CD4-positive, alpha-beta T cell treated with Interleukin-17A for 1 hour (primary cell): ENCODE results near the gene MPP3.
A peak's percentile ranks its signal among the peaks of the same experiment; 100 is the strongest.
"Not testable (repeated sequence)": the region's sequence is repeated elsewhere in the genome, so short reads cannot be mapped to it uniquely, and the experiment has no call there.

Experiments
- DNase-seq: peaks from one replicate; pipeline ENCODE4 v3.0.0-alpha.2; 2020

The MPP3 gene

DNA sequence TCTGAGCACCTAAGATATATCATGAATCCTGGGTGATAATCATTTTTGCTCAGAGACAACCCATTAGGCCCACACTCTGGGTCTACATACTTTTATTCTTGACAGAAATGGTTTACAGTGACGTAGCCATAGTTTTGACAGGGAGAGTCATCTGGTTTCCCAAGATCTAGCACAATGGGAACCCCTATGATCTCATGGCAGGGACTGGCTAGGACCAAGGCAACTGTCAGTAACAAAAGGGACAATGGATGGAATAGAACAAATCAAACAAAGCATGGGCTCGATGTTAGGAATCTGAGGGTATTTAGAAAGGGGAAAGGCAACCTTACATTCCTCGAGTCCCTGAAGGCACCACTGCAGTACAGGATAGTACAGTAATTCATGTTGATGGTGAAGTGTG lies 32.2 kb downstream of the MPP3 start:
- DNase-seq: no peak

DNA sequence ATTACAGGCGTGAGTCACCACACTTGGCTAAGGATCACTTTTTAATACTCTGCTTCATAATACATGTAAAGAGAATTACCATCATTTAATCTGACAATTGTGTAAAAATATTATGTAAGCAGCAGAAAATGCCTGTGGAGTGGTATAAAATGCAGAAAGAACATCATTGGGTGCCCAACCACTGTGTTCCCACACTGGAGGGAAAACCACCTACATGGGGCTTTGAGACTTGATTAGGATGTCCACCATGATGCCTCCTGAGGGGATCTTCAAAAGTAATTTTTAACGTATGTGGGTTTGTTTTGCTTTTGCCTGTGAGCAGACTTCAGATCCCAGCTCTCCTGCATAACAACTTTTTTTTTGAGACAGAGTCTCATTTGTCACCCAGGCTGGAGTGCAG lies 33.9 kb downstream of the MPP3 start:
- DNase-seq: no peak

DNA sequence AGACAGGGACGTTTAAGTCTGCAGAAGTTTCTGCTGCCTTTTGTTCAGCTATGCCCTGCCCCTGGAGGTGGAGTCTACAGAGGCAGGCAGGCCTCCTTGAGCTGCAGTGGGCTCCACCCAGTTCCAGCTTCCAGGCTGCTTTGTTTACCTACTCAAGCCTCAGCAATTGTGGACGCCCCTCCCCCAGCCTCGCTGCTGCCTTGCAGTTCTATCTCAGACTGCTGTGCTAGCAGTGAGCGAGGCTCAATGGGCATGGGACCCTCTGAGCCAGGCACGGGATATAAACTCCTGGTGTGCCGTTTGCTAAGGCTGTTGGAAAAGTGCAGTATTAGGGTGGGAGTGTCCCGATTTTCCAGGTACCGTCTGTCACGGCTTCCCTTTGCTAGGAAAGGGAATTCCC lies 34.9 kb downstream of the MPP3 start:
- DNase-seq: not testable (repeated sequence)

DNA sequence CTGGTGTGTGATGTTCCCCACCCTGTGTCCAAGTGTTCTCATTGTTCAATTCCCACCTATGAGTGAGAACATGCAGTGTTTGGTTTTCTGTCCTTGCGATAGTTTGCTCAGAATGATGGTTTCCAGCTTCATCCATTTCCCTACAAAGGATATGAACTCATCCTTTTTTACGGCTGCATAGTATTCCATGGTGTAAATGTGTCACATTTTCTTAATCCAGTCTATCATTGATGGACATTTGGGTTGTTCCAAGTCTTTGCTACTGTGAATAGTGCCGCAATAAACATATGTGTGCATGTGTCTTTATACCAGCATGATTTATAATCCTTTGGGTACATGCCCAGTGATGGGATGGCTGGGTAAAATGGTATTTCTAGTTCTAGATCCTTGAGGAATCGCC lies 40.3 kb downstream of the MPP3 start:
- not testable (repeated sequence) for DNase-seq

DNA sequence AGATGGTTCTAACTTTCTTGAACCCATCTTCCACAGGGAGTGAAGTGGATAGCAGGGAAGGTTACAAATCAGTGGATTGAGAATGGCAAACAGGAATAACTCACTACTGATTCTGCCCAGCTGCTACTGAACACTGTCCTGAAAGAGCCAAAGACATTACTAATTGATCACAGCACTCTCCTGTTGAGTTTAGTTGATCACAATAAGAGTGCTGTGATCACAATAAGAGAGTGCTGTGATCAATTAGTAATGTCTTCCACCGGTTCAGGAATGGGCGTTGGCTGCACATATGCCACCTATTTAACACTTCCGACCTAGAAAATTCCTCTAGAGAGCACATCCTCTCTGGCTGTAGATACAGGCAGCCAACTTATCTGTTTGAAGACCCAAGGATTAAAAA lies 41.4 kb downstream of the MPP3 start:
- DNase-seq: peak; percentile 36

DNA sequence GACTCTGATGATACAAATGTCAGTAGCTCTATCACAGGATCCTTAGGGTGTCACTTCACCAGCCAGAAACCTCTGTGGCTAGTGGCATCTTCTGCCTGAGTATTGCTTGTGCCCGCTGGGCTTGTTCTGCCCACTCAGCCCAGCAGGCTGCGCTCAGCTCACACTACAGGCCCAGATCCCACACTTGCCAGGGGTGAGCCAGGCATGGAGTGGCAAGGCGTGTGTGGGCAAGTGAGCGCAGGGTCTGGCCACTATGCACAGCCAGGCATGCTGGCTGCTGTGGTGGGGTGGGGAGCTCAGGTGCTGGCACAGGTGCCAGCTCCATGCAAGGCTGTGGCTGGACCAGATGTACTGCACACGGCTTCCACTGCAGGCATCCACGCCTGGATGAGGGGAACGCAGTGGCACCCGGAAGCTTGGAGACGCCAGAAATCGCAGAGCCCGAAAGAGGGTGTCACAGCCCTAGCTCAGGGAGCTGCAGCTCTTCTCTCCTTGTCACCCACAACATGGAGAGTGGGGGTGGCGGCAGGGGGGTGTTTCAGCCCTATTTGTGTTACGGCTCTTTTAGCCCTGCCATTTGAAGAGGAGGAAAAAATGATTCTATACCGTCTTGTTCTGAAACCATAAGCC lies 42.5 kb downstream of the MPP3 start:
- DNase-seq: no peak

DNA sequence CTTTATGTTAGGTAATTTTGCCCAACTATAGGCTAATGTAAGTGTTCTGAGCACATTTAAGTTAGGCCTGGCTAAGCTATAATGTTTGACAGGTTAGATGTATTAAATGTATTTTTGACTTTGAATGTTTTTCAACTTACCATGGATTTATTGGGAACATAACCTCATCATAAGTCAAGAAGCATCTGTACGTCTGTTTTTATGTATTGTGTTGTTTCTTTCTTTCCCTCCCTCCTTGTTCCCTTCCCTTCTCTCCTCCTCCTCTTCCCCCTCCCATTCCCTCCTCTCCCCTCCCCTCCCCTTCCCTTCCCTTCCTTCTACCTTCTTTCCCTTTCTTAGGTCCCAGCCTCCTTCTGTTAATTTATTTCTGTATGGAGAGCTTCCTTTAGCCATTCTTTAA lies 43.5 kb downstream of the MPP3 start:
- DNase-seq: no peak

DNA sequence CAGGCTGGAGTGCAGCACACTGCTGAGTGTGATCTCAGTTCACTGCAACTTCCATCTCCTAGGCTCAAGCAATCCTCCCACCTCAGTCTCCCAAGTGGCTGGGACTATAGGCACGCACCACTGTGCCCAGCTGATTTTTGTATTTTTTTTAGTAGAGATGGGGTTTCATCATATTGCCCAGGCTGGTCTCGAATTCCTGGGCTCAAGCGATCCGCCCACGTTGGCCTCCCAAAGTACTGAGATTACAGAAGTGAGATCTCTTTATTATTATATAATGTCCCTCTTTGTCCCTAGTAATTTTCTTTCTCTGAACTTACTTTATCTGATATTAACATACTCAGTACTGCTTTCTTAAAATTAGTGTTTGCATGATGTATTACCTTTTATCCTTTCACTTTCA lies 44.4 kb downstream of the MPP3 start:
- no peak for DNase-seq

DNA sequence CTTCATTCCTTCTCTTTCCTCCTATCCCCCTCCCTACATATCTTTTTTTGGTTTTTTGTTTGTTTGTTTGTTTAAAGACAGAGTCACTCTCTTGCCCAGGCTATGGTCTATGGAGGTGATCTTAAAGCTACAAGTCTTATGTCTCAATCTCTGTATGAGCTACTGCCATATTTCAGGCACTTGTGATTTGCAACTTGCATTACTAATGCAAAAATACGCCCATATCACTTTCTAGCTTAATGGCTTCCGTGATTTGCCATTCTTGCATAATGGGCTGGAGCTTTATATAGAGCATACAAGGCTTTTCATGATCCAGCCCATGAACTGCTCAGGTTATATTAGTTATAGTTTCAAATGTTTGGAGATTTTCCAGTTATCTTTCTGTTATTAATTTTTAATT lies 45.2 kb downstream of the MPP3 start:
- no peak for DNase-seq

DNA sequence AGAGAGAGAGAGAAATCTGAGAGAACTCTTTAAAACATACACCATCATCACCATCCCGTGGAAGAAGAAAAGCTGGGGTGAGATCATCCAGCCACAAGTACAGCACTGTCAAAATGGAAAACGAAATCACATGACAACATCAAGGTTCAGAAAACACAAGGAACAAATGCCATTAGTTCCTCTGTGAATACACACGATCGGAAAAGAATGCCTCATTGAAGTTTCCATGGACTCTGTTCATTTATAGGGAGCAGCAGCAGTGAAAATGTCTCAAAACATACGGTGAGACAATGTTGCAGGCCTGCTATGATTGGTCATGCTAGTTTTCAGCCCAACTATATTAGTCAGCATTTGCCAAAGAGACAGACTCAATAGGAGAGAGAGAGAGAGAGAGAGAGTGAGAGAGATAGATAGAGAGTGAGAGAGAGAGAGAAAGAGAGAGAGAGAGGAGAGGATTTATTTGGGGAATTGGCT lies 48.3 kb downstream of the MPP3 start:
- DNase-seq: no peak

DNA sequence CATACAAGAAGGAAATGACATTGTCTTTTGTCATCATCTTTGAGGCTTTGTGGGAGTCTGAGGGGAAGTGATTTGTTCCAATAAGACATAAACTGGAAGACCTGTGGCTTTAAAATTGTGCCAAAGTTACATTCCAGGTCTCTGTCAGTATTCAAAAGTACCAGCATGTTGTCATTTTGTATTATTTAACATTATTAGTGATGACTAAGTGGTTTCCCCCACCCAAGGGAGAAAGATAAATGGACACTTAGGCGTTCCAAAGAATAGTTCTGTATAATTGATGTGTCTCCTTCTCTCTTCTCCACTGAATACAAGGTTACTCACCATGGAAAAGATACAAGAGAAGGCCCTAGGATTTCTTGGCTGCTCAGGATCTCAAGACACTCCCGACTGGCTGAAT lies 48.9 kb downstream of the MPP3 start:
- no peak for DNase-seq

DNA sequence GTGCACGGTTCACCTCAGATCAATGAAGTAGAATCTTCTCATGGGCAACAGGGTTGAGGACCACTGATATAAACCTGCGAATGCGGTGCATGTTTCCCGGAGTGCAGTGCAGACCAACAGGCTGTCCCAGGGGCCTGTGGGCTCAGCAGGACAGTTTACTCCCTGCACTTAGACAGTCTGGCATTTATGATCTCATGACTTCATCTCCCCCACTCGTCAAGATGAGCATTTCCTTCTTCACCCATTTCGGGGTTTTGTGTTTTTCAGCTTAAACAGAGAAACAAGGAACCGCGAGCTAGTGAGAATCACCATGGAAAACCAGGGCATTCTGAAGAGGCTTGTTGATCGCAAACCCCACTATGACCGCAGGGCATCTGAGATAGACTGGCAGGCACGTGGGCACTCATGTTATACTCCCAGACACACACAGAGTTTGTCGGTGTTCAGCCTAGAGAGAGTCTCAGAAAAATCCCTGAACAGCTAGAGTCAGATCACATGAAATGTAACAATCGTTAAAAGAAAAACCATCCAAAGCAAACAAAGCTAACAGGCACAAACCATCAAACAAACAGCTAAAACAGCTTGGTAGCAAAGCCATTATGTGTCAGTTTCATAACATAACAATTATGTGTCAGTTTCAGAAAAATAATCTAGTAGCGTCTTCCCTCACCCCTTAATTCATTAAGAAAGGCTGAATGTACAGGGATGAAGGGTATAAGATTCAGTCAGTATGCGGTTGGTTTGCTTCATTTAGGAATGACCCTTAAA lies 49.8 kb downstream of the MPP3 start:
- DNase-seq: no peak

DNA sequence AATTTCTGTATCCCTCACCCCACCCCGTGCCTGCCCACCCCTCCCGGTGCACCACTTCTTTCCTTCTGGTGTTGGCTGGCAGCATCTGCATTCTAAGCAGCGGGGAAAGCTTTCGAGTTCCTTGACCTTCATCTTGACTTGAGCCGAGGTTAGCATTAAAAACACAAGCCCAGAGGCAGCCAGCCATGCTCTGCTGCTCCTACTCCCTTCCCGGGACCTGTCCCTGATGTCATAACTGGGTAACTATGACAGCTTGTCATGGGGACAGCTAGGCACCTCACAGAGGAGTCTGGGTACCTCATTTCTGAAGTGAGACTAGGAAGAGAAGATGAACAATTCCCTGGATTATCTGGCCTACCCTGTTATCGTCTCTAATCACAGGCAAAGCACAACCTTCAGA lies 52.8 kb downstream of the MPP3 start, which contains the start of gene CFAP97D1:
Gene CFAP97D1 (plus strand): TSS at position 301 of the 400 bp plus-strand sequence. CDS start 28 bp downstream, at position 329.
- no peak for DNase-seq

DNA sequence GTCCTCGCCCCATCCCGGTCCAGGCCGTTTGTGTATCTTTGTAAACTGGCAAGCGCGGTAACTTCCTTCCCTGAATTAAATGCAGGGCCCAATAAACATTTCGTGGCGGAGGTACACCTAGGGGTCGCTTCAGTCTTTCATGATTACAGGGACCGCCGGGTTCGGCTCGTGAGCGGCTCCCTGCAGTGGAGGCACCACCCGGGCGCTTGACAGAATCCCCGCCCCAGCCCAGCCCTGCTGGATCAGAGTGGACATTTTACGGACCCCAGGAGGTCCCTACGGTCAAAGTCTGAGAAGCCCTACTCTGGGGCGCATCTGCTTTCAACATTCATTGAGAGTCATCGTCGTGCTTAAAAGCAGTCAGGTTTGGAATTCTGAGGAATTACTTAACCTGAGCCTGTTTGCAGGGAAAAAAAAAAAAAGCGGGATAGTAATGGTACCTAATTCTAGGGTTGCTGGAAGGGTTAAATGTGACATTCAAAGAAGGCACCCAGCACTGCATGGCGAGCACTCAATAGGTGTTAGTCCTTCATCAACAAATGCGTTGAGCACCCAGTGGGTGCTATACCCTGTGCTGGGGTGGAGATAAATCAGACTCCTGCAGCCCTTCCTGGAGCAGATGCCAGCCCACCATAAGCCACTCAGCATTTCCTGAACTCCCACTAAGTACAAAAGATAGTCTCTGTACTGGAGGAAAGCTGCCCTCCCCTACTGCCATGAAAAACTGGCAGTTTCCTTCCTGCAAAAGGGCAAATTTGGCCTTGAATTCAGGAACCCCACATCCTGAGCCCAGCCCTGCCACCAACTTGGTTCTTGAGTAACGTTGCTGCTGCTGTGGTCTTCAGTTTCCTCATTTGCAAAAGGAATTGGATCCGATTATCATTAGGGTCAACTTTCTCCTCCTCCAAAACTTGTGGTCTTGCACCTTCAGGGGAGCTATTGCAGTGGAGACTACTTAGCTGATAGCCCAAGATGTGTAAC lies 53.5 kb downstream of the MPP3 start:
- DNase-seq: no peak

DNA sequence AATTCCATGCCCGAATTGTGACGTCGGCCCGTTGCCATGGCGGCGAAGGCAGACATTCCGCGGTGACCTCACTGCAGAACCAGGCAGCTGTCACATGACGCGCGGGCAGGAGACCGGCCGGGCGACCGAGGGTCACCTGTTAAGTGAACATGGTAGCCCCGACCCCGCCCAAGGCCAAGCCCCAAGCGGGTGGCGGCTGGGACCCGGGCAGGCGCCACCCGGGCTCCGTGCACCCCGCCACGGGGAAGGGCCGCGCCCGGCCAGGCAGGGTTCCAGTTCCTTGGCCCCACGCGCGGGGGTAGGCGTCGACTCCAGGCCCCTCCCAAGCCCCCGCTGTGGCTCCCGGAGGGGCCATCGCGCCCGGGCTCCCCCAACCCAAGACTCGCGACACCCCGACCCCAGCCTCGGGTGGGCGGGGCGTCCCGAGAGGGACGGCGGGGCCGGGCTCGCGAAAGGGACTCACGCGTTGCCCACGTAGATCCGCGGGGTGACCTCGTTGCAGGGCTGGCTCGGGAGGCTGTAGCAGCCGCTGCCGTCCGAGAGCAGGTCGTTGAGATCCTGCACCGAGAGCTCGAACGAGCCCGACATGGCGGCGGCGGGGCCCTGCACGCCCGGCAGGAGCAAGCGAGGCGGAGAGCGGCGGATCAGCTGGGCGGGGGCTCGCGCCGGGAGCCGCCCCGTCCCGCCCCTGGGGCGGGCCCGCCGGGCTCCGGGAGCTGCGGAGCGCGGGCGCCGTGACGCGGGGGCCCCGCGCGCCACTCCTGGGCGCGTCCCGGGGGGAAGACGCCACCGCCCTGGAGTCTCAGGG lies 54.4 kb downstream of the MPP3 start, which contains the start of gene DUSP3:
Gene DUSP3 (minus strand): TSS at position 641 of the 808 bp plus-strand sequence. CDS start 53 bp downstream, at position 588.
- peak; percentile 71 for DNase-seq

DNA sequence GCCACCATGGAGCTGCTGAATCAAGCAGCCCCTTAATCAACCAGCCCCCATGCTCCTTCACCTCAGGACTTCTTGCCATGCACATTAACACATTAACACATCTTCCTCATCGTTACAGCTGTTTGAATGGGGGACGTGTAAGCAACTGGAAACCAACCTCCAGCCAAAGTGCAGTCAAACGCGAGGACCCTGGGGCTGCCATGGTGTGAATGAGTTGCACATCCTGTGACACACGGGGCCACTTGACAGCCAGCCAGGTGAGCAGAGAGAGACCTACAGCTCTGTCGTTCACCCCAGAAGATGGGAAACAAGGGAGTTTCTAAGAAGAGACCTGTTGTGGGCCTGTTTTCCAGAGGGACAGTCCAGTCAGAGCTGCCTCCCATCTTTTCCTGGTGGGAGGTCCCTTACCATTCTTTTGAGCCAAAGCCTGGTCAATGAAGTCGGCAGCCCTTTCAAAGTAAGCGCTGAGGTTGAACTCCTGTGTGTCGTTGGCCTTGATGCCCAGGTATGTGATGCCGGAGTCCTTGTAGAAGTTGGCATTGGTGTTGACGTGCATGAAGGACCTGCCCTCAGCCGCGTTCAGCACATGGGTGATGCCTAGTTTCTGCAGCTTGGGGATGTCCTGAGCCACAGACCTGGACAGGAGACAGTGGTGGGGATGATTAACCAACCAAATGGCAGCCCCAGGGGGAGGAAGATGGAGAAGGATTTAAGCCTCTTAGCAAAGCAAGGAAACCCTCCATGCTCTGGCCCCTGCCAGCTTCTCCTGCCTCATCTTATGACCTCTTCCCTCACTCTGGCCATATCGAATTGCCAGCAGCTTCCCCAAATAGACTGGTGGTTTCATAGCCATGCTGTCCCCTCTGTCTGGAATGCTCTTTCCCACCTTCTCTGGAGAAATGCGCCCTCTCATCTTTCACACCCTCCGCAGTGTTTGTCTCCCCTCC lies 58.4 kb downstream of the MPP3 start:
- no peak for DNase-seq

DNA sequence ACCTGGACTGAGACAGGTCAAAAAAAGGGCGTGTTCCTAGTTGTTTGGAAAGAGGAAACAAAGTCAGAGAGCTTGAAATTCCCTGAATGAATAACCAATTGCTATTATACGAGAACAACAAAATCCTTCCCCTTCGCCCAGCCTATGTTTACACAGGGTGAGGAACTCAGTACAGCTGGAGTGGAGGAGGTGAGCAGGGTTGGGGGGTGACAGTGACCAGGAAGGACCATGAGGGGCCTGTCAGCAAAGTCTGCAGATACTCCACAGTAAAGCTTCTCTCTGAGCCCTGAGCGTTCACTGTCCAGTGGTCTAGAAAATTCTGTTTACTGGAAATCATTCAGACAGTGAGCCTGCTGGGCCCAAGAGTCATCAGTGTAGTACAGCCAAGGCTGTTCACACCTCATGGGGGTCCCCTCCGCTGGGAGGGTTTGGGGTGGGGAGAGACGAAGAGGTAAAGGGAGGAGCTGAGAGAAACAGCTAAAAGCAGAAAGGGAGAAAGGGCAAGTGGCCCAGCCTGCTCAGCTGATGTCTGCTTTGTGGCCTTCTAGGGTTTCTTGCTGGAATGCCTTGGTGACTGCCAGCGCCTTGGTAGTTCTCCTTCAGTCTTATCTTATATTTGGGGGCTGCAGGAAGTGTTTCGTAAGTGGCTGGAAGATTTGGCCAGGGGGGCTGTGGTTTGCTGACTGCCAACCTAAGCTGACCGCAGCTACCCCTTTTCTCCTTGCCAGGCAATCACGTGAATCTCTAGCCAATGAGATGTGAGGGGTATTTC lies 59.9 kb downstream of the MPP3 start:
- peak; percentile 32 for DNase-seq

DNA sequence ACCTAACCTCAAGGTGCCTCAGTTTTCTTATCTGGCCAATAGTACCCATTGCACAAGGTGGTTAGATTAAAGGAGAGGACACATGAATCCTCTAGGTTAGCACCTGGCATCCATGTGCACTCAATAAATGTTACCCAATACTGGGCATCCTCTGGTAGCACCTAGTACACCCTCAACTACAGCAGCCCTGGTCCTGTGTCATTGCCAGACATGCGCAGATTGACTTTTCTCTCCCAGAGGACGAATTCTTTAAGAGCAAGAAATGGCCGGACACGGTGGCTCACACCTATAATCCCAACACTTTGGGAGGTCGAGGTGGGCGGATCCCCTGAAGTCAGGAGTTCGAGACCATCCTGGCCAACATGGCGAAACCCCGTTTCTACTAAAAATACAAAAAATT lies 61.5 kb downstream of the MPP3 start:
- DNase-seq: no peak

DNA sequence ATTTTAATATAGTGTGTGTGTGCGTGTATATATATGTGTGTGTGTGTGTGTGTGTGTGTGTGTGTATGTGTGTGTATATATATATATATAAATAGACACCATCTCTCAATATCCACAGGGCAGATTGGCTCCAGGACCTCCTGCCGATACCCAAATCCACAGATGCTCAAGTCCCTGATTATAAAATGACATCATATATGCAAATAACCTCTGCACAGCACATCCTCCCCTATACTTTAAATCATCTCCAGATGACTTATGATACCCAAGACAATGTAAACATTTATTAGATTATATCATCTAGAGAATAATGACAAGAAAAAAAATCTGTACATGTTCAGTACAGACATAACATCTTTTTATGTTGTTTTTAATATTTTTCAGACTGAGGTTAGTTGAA lies 62.0 kb downstream of the MPP3 start:
- DNase-seq: no peak

DNA sequence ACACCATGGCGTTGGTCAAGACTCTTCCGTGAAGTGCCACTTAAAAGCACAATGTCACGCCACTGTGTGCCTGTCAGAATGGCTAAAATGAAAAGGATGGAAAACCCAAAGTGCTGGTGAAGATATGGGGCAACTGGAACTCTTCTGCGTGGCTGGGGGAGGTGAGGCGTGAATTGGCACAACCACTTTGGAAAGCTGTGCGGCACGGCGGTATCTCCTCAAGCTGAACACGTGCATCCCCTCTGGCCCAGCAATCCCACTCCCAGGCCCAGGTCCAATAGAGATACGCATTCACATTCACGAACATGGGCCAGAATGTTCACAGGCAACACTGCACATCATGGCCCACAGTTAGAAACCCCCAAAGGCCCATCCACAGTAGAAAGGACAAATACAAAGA lies 63.1 kb downstream of the MPP3 start:
- DNase-seq: no peak
